ACHN (cell line): ENCODE results near the gene LRRC23.

Experiments
- DNase-seq: peaks from one replicate; pipeline ENCODE4 v3.0.0-alpha.2; 2015
- in situ Hi-C: cut with HindIII; loops from 2 replicates; pipeline ENCODE4 v1.10.0; 2017; ENCODE audit warnings: low sequenced_read_pairs, low pct_ligation_motif_present, low pct_unique_long_range_greater_than_20kb

LRRC23 gene

GRCh38 chr12:6921539-6921938, 16.9 kb downstream of the LRRC23 start:
- in situ Hi-C loops = no loop called here
- DNase-seq = no peak

- in situ Hi-C loops = no loop called here
- DNase-seq = no peak
Observed at GRCh38 chr12:6921996-6922946, 17.6 kb downstream of the LRRC23 start.

GRCh38 chr12:6923003-6923732, 18.5 kb downstream of the LRRC23 start:
- in situ Hi-C loops = no loop called here
- DNase-seq = no peak

GRCh38 chr12:6923851-6924250, 19.2 kb downstream of the LRRC23 start:
- in situ Hi-C loops = no loop called here
- no peak for DNase-seq

- in situ Hi-C loops = no loop called here
- no peak for DNase-seq
Observed at GRCh38 chr12:6925239-6925539, 20.6 kb downstream of the LRRC23 start.

GRCh38 chr12:6925540-6926279, 21.1 kb downstream of the LRRC23 start:
- DNase-seq = peak; percentile 95
- in situ Hi-C loops = no loop called here

- in situ Hi-C loops = no loop called here
- DNase-seq = peak; percentile 85
Observed at GRCh38 chr12:6927379-6928021, 22.9 kb downstream of the LRRC23 start, which contains the start of gene ATN1. ATN1 (plus strand) TSS chr12:6927959; CDS start chr12:6934002, 6,043 bp downstream.

- in situ Hi-C loops = no loop called here
- peak; percentile 26 for DNase-seq
Observed at GRCh38 chr12:6928022-6928702, 23.5 kb downstream of the LRRC23 start.

- in situ Hi-C loops = no loop called here
- DNase-seq = no peak
Observed at GRCh38 chr12:6928703-6929407, 24.2 kb downstream of the LRRC23 start.

- in situ Hi-C loops = no loop called here
- DNase-seq = no peak
Observed at GRCh38 chr12:6929466-6930452, 25.1 kb downstream of the LRRC23 start.

GRCh38 chr12:6932766-6933165, 28.1 kb downstream of the LRRC23 start:
- in situ Hi-C loops = no loop called here
- no peak for DNase-seq

- in situ Hi-C loops = no loop called here
- no peak for DNase-seq
Observed at GRCh38 chr12:6934110-6934509, 29.5 kb downstream of the LRRC23 start.

GRCh38 chr12:6935371-6936193, 31.0 kb downstream of the LRRC23 start:
- in situ Hi-C loops = no loop called here

GRCh38 chr12:6936194-6936635, 31.6 kb downstream of the LRRC23 start:
- in situ Hi-C loops = no loop called here
- DNase-seq = no peak

More at GRCh38 chr12:6935371-6936193, 31.0 kb downstream of the LRRC23 start:
- no peak for DNase-seq

GRCh38 chr12:6936636-6937480, 32.2 kb downstream of the LRRC23 start:
- no peak for DNase-seq
- in situ Hi-C loops = no loop called here
